Adrenal gland (tissue), 12 donors: ENCODE results near the gene NME9. TPM values are rescaled to one million over a fixed set of nuclear protein-coding genes. Genes with fewer than 3 reads are reported as not detected.

Source experiments
- DNase-seq, 7 donors: peaks; one replicate each; pipeline ENCODE4 v3.0.0-alpha.2; 2019 to 2020
- H3K27ac ChIP-seq, 5 donors: fragments of 200-600 bp; sonication (generic) in 4 of 5; 1 replicate in 3 of 5; 2 replicates in 2 of 5; pipeline versions ENCODE4 v1.5.1 to v1.8.0; 2016 to 2020; ENCODE audit warnings: mild to moderate bottlenecking in 1 of 5
- H3K27me3 ChIP-seq: fragments of 200-600 bp; 2 replicates; pipeline ENCODE4 v1.8.0; 2021
- H3K36me3 ChIP-seq, 2 donors: fragments of 200-600 bp; replicated peaks in 1 of 2; 1 replicate in 1 of 2; 2 replicates in 1 of 2; pipeline versions ENCODE4 v1.5.1 to v1.8.0; 2018 to 2022
- H3K4me1 ChIP-seq, 2 donors: fragments of 200-600 bp; replicated peaks in 1 of 2; 1 replicate in 1 of 2; 2 replicates in 1 of 2; pipeline versions ENCODE4 v1.5.1 to v1.8.0; 2018 to 2021
- H3K4me3 ChIP-seq, 4 donors: fragments of 200-600 bp; sonication (generic) in 3 of 4; one replicate each; pipeline ENCODE4 v1.5.1; 2016 to 2018
- H3K9me3 ChIP-seq, 3 donors: fragments of 200-600 bp; sonication (generic) in 1 of 3; replicated peaks in 1 of 3; 1 replicate in 2 of 3; 2 replicates in 1 of 3; pipeline versions ENCODE4 v1.5.1 to v1.8.0; 2016 to 2021
- CTCF ChIP-seq, 6 experiments: fragments of 450-650 bp in 4 of 6; fragments of 200-600 bp in 2 of 6; sonication (generic) in 1 of 6; IDR thresholded peaks; 1 replicate in 5 of 6; 2 replicates in 1 of 6; pipeline versions ENCODE4 v1.5.1 to v1.8.0; 2016 to 2021; ENCODE audit warnings: antibody characterized with exemption in 6 of 6, mild to moderate bottlenecking in 2 of 6, moderate library complexity in 1 of 6
- POLR2A ChIP-seq, 2 donors: fragments of 450-650 bp; IDR thresholded peaks; one replicate each; pipeline ENCODE4 v1.6.1; 2017; ENCODE audit warnings: antibody characterized with exemption in 2 of 2, mild to moderate bottlenecking in 2 of 2, moderate library complexity in 1 of 2
- WGBS, 4 donors: extraction: QIAGEN DNeasy Blood & Tissue Kit in 2 of 4; methylation state at CpG; one replicate each; pipeline versions ENCODE4 v1.1.5 to v1.1.7; 2013 to 2017; 5-methylcytosine and 5-hydroxymethylcytosine counted together
- intact Hi-C, 2 donors: fragments of 100-400 bp; cut with DNase I; formaldehyde crosslinking; loops; one replicate each; pipeline versions ENCODE4 v1.14.1 to v1.15.0; 2022 to 2023
- polyA plus RNA-seq, 3 donors: library from polyadenylated mRNA; stranded (reverse); fragments of 200-250 nt in 2 of 3; fragments of 350-450 nt in 1 of 3; fragmentation: Illumina TruSeq in 1 of 3; extraction: RNeasy Lipid Tissue Mini Kit (QIAGEN cat#74804) in 1 of 3; gene quantifications; one replicate each; pipeline ENCODE4 v1.2.3, GENCODE V29; 2013 to 2014
- total RNA-seq, 9 donors: library from RNA; depleted of rRNA in 4 of 9; stranded (reverse); fragments of >200 nt in 4 of 9; fragments of 120-200 nt in 1 of 9; fragmentation: NEBNext Ultra II Directional in 1 of 9; extraction: Animal tissue kit (Norgen Biotek cat#: 25700) in 1 of 9; gene quantifications; one replicate each; pipeline versions ENCODE4 v1.1.0 to v1.2.4, GENCODE V29; 2013 to 2023
- donor health status: healthy with polysubstance abuse.
- donor health status: Bipolar disorder and iron deficiency.
- donor health status: DM: yes; HTN: yes; CAD: no.
- donor health status: DM: no; HTN: no; CAD: no.
- donor health status: DM: no; HTN: no; CAD: no.
- donor health status: DM: yes; HTN: yes; CAD: no.

The NME9 gene
- total and polyA plus RNA-seq, 12 donors: 0.46 to 2.6 (median 0.77) TPM; not detected in 5

DNA sequence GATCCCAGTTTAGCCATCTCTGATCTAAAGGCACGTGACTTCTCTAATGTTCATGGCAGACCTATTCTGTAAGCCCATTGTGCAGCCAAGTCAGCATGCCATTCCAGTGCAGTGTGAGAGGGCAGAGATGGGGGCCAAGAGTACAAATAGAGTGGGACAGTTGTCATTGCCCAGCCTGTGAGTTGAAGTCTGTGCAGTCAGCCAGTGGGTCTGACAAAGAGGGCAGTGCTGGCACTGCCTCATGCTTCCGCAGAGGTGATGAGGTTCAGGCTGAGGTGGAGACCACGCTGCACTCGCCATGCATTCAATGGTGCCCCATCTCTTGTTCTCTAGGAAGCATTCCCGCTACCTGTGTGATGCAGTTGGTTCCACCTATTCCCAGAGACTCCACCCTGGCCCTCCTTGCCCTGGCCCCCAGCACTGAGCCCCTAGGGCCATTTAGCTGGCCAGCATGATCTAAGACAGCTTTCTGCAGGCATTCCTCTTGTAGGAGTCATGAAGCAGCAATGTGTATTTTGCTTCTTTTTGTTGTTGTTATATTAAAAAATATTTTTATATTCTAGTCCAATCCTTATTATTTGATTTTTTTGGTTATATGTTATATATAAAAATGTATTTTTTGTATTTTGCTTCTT, 22.4 kb upstream of the NME9 start:
- Histone ChIP-seq H3K4me3 (no peak overlapping the region), H3K9me3 (no peaks in the 10 kb centered on the region), H3K4me1 (peaks cover 15 to 42% of the 10 kb centered on the region in 2 donors), H3K27ac (peak overlapping the region in 1 of 5 donors; percentile 29), H3K27me3 (no peaks in the 10 kb centered on the region), H3K36me3 (peaks cover 0 to 13% of the 10 kb centered on the region in 2 donors)
- DNase-seq: peak in 1 of 7 donors; percentile 42
- TF ChIP-seq POLR2A (IDR thresholded peaks at IDR 0.05): no peak
- no peak for TF ChIP-seq CTCF (IDR thresholded peaks at IDR 0.05)
- intact Hi-C loops: no loop called here
- 94 to 98% (median 96%) methylated on average over 3 to 5 of the region's 5 CpGs for WGBS, 4 donors

DNA sequence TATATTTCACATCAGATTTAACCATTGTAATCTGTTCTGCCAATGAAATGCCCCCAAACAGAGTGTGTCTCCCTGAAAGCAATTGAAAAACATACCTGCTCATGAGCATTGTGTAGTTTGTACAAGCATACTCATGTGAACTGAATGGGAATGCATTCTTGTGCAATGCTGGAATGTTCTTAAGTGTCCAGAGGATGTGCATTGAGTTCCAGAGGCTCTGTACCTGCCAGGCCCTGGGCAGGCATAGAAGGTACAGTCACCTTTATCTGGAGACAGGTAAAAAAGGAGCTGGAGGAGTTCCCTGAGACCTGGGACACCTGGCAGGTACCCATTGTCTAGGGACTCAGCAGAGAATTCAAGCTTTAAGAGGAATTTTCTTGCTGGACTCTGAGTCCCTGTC, 21.5 kb upstream of the NME9 start:
- DNase-seq: peak in 1 of 7 donors; percentile 47
- Histone ChIP-seq H3K4me3 (no peak overlapping the region), H3K27me3 (no peaks in the 10 kb centered on the region), H3K36me3 (peaks cover 0 to 13% of the 10 kb centered on the region in 2 donors), H3K9me3 (no peaks in the 10 kb centered on the region), H3K4me1 (peaks cover 15 to 42% of the 10 kb centered on the region in 2 donors), H3K27ac (peak overlapping the region in 1 of 5 donors; percentile 29)
- no peak for TF ChIP-seq CTCF (IDR thresholded peaks at IDR 0.05)
- no peak for TF ChIP-seq POLR2A (IDR thresholded peaks at IDR 0.05)
- intact Hi-C loops: no loop called here

DNA sequence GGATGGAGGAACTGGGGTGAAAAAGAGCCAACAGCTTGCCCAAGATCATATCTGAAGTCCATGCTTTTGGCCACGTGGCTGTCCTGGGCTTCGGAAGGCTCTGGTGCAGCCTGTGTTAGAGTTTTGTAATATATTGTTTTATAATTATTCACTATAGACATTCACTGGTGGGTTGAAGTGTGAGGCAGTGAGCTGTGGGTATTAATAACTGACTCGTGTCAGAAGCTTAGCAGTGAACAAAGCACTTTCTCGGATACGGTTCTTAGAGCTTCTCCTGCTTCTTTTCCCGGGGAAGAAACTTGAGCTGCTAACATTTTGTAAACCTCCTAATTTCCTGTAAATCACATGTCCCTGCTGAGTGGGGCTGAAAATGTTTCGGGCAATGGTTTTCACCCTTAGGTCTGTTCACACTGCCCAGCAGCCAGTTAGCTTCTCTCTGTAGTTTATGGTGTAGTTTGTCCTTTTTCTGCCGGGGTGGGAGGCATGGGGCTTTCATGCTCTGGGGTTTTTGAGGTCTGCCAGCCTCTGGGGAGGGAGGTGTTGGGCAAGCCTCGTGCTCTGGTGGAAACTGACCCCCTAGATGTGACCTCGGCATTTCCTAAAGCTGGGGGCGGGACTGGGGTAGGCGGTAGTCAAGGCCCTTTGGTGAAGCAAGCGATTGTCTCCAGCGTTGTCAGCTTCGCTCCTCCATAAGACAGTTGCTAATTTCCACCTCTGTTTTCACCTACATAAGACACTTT, 20.4 kb upstream of the NME9 start:
- 17 to 25% (median 20%) methylated on average over 15 of the region's 15 CpGs for WGBS, 4 donors
- H3K27ac ChIP-seq: peak overlapping the region; percentile 39 to 99 (median 89)
- H3K9me3 ChIP-seq: no peaks in the 10 kb centered on the region
- intact Hi-C loops: no loop called here
- peaks cover 0 to 3% of the 10 kb centered on the region in 2 donors for H3K36me3 ChIP-seq
- DNase-seq: peak; percentile 59 to 87 (median 74)
- H3K4me3 ChIP-seq: peak overlapping the region in 2 of 4 donors; percentile 1 to 79
- TF ChIP-seq CTCF (IDR thresholded peaks at IDR 0.05) (no peak), POLR2A (IDR thresholded peaks at IDR 0.05) (peak in 1 of 2 donors; percentile 30)
- peaks cover 15 to 42% of the 10 kb centered on the region in 2 donors for H3K4me1 ChIP-seq
- no peaks in the 10 kb centered on the region for H3K27me3 ChIP-seq
